GM12873 (cell line): ENCODE data around the gene OSBPL3.

Source experiments
- TF ChIP-seq, protein P1 (sequence below): IDR thresholded peaks from 2 replicates; pipeline ENCODE4 v1.5.1; 2012; ENCODE audit warnings: low read depth, mild to moderate bottlenecking, moderate library complexity, low read length, control low read depth; ENCODE audit not compliant: insufficient read depth; ENCODE audit errors: missing control alignments

The OSBPL3 gene

DNA sequence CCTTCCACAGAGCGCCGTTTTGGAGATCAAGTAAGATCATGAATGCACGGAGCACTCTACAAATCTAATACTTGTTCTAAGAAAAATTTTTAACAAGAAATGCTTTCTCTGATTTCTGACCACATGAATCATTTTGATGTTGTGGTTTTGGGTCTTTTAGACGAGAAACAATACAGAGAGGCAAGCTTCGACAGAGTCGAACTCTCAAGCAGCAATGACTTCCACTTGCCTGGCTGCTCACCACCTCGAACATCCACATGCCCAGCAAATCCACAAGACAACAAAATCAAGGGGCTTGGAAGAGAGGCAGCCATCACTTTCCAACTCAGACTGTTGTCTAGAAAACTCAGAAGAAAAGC lies 153.3 kb downstream of the OSBPL3 start:
- TF ChIP-seq, protein P1, sequence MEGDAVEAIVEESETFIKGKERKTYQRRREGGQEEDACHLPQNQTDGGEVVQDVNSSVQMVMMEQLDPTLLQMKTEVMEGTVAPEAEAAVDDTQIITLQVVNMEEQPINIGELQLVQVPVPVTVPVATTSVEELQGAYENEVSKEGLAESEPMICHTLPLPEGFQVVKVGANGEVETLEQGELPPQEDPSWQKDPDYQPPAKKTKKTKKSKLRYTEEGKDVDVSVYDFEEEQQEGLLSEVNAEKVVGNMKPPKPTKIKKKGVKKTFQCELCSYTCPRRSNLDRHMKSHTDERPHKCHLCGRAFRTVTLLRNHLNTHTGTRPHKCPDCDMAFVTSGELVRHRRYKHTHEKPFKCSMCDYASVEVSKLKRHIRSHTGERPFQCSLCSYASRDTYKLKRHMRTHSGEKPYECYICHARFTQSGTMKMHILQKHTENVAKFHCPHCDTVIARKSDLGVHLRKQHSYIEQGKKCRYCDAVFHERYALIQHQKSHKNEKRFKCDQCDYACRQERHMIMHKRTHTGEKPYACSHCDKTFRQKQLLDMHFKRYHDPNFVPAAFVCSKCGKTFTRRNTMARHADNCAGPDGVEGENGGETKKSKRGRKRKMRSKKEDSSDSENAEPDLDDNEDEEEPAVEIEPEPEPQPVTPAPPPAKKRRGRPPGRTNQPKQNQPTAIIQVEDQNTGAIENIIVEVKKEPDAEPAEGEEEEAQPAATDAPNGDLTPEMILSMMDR: no peak

DNA sequence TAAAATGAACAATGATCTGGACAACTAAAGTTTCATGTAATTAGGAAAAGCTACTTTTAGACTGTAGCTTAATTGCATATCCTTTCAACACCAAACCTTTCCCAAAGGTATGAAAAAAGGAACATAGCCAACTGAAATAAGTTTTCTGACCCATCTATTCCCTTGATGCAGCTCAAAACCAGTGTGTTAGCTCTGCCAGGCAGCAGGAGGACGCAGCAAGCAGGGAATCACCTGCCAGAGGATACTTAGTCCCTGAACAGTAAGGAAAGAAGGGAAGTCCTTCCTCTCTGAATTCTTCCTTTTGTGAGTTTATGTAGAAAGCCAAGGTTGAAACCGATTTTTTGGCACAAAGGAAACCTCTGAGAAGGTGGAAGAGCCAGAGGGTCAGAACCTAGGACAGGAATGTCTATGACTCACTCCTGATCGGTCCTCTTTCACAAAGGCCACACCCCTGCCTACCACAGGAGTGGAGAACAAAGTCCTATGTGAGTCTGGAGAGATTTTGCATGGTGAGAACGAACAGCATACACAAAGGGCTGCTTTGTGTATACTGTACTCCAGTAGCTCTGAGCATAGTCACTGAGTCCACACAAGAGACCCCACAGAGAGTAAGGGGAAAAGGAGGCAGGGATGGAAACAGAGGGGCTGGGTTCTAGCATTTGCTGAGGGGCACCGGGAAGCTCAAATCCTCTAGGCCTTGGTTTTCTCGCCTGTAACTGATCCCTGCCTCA lies 153.9 kb downstream of the OSBPL3 start:
- TF ChIP-seq, protein P1: no peak

DNA sequence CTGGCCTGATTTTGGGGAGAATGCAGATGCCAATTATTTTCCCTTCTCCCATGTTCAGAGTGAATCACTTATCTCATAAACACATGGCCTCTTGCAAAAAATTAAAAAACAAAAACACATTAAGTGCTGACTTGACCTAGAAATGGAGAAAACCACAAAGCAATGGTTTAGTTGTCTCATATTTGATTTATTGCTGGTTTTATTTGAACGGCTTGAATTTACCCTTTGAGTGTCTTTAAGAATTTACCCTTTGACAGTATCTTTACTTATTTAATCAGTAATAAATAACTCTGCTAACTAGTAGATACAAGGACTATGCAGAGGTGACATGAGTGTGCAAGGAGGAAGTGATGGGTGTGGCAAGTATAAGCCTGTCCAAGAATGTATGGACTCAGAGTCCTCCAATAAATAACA lies 154.6 kb downstream of the OSBPL3 start:
- TF ChIP-seq, protein P1: no peak

DNA sequence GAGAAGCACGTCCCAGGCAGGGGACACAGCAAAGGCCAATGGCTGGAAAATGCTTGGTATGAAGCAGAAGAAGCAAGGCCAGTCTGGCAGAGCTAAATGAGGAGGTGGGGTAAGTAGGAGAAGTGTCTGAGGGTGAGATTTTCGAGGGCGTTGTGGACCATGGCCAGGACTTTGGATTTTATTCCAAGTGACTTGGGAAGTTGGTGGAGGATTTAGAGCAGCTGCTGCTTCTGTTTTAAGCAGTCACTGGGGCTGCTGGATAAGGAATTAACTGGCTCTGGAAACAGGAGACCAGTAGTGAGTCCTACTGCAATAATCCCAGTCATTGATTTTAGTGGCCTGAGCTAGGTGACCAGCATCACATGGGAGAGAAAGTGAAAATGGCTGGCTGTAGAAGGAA lies 155.1 kb downstream of the OSBPL3 start:
- TF ChIP-seq, protein P1: no peak

DNA sequence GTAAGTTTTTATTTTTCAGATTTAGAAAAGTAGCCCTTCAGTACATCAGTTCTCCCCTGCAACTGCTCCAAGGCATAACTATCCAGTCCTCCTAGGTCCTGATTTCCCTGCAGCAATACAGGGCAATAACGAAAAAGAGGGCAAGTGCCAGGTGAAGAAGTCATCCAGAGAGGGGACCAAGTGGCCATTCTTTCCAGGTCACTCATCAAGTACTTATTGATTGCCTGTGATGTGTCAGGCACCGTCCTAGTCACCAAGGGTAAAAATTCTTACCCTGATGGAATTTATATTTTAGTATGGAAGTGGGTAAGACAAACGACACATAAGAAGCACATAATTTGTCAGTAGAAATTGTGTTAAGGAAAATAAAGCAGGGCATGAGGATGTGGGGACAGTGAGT lies 155.6 kb downstream of the OSBPL3 start:
- TF ChIP-seq, protein P1: no peak

DNA sequence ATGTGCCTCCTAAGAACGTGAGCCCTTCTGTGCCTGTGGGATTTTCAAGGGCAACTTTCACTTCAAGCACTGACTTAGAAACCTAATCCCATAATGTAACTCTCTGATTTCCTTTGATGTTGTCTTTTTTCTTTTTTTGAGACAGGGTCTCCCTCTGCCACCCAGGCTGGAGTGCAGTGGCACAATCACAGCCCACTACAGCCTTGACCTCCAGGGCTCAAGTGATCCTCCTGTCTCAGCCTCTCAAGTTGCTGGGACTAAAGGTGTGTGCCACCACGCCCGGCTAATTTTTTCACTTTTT lies 158.3 kb downstream of the OSBPL3 start:
- TF ChIP-seq, protein P1: no peak

DNA sequence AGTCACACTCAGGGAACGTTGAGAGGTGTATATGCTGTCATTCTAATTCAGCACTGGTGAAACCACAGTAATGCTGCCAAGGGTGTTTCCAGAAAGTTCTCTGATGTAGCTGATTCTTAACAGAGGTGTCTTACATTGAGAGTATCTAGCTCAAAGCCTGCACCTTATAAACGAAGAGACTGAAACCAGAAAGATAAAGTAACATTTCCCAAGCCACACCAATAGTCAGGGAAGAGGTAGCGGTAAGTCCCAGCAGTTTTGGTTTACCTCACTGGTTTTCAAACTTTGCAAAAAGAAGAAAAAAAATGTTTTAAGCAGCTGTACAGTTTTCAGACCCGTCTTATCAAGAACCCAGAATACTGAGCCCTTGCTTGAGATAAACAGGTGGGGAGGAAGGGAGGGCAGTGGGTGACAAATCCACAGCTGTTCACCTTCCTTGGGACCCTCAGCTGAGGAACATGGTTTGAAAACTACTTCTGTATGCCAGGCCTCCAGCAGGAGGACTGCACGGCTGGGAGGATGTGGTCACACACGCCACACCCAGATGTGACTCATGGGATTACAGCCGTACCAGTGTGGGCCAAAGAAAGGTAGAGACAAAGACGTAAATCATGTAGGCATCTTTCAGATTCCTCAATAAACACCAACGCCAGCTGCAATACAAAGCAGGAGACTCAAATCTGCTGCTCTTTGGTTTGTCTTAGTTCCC lies 158.8 kb downstream of the OSBPL3 start:
- TF ChIP-seq, protein P1: peak; percentile 42

DNA sequence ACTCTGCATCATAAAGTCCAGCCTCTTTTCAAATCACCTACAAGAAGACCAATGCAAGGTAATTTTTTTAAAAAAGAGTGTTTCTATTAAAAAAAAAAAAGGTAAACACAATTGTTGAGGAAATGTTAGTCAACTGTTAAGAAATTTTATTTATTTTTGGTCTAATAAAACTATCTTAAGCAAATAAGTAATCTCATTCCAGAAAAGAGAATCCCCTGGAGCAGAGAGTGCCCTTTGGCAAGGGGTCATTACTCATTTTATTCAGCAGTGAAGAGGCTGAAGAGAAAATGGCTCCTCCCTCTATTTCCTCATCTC lies 159.3 kb downstream of the OSBPL3 start:
- TF ChIP-seq, protein P1: no peak
